Mesenchymal stem cell (in vitro differentiated cells and primary cell): ENCODE data around the gene CAMK2G.
A peak's percentile ranks its signal among the peaks of the same experiment; 100 is the strongest.

ENCODE experiments used
- DNase-seq: peaks from one replicate; pipeline ENCODE4 v3.0.0-alpha.2; 2013
- H2AFZ ChIP-seq: one replicate; pipeline ENCODE4 v1.6.1; 2013; ENCODE audit warnings: low read depth, mild to moderate bottlenecking, control low read depth, inconsistent platforms, low read length, moderate library complexity
- H2AK5ac ChIP-seq: 2 replicates; pipeline ENCODE4 v1.6.1; 2013; ENCODE audit warnings: low read length, moderate library complexity, mild to moderate bottlenecking, inconsistent platforms; ENCODE audit not compliant: severe bottlenecking
- H2BK120ac ChIP-seq: one replicate; pipeline ENCODE4 v1.6.1; 2013; ENCODE audit warnings: low read depth, mild to moderate bottlenecking, inconsistent platforms, low read length, moderate library complexity
- H2BK12ac ChIP-seq, 2 experiments: one replicate each; pipeline ENCODE4 v1.6.1; 2013; ENCODE audit warnings: inconsistent platforms in 2 of 2, low read length in 2 of 2, mild to moderate bottlenecking in 2 of 2, moderate library complexity in 2 of 2, control low read depth in 1 of 2
- H2BK15ac ChIP-seq: one replicate; pipeline ENCODE4 v1.6.1; 2013; ENCODE audit warnings: mild to moderate bottlenecking, low read depth, inconsistent platforms; ENCODE audit not compliant: poor library complexity, severe bottlenecking
- H2BK5ac ChIP-seq: 2 replicates; pipeline ENCODE4 v1.6.1; 2013; ENCODE audit warnings: low read depth, mild to moderate bottlenecking, low read length, control low read depth, inconsistent platforms; ENCODE audit not compliant: poor library complexity, severe bottlenecking
- H3K14ac ChIP-seq, 2 experiments: one replicate each; pipeline ENCODE4 v1.6.1; 2013; ENCODE audit warnings: inconsistent platforms in 2 of 2, low read length in 2 of 2, control low read depth in 1 of 2, mild to moderate bottlenecking in 1 of 2, moderate library complexity in 1 of 2
- H3K18ac ChIP-seq, 2 experiments: one replicate each; pipeline ENCODE4 v1.6.1; 2013; ENCODE audit warnings: inconsistent platforms in 2 of 2, low read length in 2 of 2, control low read depth in 1 of 2, low read depth in 1 of 2, mild to moderate bottlenecking in 1 of 2
- H3K23ac ChIP-seq, 2 experiments: one replicate each; pipeline ENCODE4 v1.6.1; 2013; ENCODE audit warnings: inconsistent platforms in 2 of 2, low read length in 2 of 2, mild to moderate bottlenecking in 2 of 2, moderate library complexity in 2 of 2, control low read depth in 1 of 2
- H3K27ac ChIP-seq: 2 replicates; pipeline ENCODE4 v1.5.1; 2013; ENCODE audit warnings: mild to moderate bottlenecking, moderate library complexity, low read length, control low read depth, inconsistent platforms; ENCODE audit not compliant: poor library complexity, severe bottlenecking
- H3K27me3 ChIP-seq, 2 experiments: 2 replicates each; pipeline versions ENCODE4 v1.6.1 to v1.7.0; 2013; ENCODE audit warnings: low read length in 2 of 2, mild to moderate bottlenecking in 2 of 2, moderate library complexity in 2 of 2, control low read depth in 1 of 2, inconsistent platforms in 1 of 2; ENCODE audit not compliant: control insufficient read depth in 1 of 2, insufficient read depth in 1 of 2
- H3K36me3 ChIP-seq, 2 experiments: 2 replicates each; pipeline versions ENCODE4 v1.6.1 to v1.7.0; 2013; ENCODE audit warnings: low read length in 2 of 2, control low read depth in 1 of 2, inconsistent platforms in 1 of 2, low read depth in 1 of 2, mild to moderate bottlenecking in 1 of 2; ENCODE audit not compliant: insufficient read depth in 2 of 2, control insufficient read depth in 1 of 2
- H3K4ac ChIP-seq, 2 experiments: one replicate each; pipeline ENCODE4 v1.6.1; 2013; ENCODE audit warnings: inconsistent platforms in 2 of 2, low read length in 2 of 2, mild to moderate bottlenecking in 2 of 2, moderate library complexity in 2 of 2, control low read depth in 1 of 2, low read depth in 1 of 2
- H3K4me1 ChIP-seq: 2 replicates; pipeline ENCODE4 v1.6.1; 2013; ENCODE audit warnings: low read depth, low read length, control low read depth; ENCODE audit not compliant: control insufficient read depth, insufficient read depth
- H3K4me2 ChIP-seq: 2 replicates; pipeline ENCODE4 v1.6.1; 2013; ENCODE audit warnings: low read length, mild to moderate bottlenecking, inconsistent platforms; ENCODE audit not compliant: poor library complexity, severe bottlenecking
- H3K4me3 ChIP-seq, 2 experiments: 2 replicates each; pipeline versions ENCODE4 v1.5.1 to v1.7.0; 2013; ENCODE audit warnings: low read length in 2 of 2, mild to moderate bottlenecking in 2 of 2, control low read depth in 1 of 2, low read depth in 1 of 2; ENCODE audit not compliant: insufficient read depth in 1 of 2
- H3K79me1 ChIP-seq: replicated peaks from 2 replicates; pipeline ENCODE4 v1.6.1; 2013; ENCODE audit warnings: mild to moderate bottlenecking, control low read depth, low read length, inconsistent platforms; ENCODE audit not compliant: poor library complexity, severe bottlenecking
- H3K9ac ChIP-seq: 2 replicates; pipeline ENCODE4 v1.7.0; 2013; ENCODE audit warnings: mild to moderate bottlenecking, low read length, moderate library complexity
- H3K9me3 ChIP-seq: 2 replicates; pipeline ENCODE4 v1.7.0; 2013; ENCODE audit warnings: mild to moderate bottlenecking, low read length; ENCODE audit not compliant: control insufficient read depth
- H4K8ac ChIP-seq: one replicate; pipeline ENCODE4 v1.6.1; 2013; ENCODE audit warnings: inconsistent platforms, mild to moderate bottlenecking, low read length, moderate library complexity
- H4K91ac ChIP-seq: one replicate; pipeline ENCODE4 v1.6.1; 2013; ENCODE audit warnings: mild to moderate bottlenecking, low read length, inconsistent platforms
- WGBS: methylation state at CpG from one replicate; pipeline ENCODE4 v1.1.7; 2013; ENCODE audit warnings: mixed read lengths; 5-methylcytosine and 5-hydroxymethylcytosine counted together

CAMK2G gene

GRCh38 chr10:73850863-73851461 is 23.4 kb downstream of the CAMK2G start:
- no peak overlapping the region for H2AFZ ChIP-seq
- no peak overlapping the region for H2BK120ac ChIP-seq
- no peak overlapping the region for H3K4ac ChIP-seq
- H3K18ac ChIP-seq: no peak overlapping the region
- H3K4me1 ChIP-seq: peaks cover 15% of the 10 kb centered on the region
- H2BK5ac ChIP-seq: no peak overlapping the region
- no peaks in the 10 kb centered on the region for H3K27me3 ChIP-seq
- H3K9ac ChIP-seq: peak overlapping the region; percentile 82
- H2BK12ac ChIP-seq: no peak overlapping the region
- DNase-seq: peak; percentile 59
- 56% methylated on average over 14 of the region's 15 CpGs for WGBS
- no peak overlapping the region for H4K8ac ChIP-seq
- H3K9me3 ChIP-seq: no peaks in the 10 kb centered on the region
- H2AK5ac ChIP-seq: no peak overlapping the region
- no peak overlapping the region for H3K4me2 ChIP-seq
- no peak overlapping the region for H3K14ac ChIP-seq
- H3K36me3 ChIP-seq: peaks cover 66 to 67% of the 10 kb centered on the region in 2 experiments
- peak overlapping the region in 1 of 2 experiments; percentile 36 for H3K4me3 ChIP-seq
- no peak overlapping the region for H3K23ac ChIP-seq
- H3K79me1 ChIP-seq: peaks cover 25% of the 10 kb centered on the region
- H2BK15ac ChIP-seq: peak overlapping the region; percentile 8
- peak overlapping the region; percentile 40 for H3K27ac ChIP-seq
- no peak overlapping the region for H4K91ac ChIP-seq

DNA sequence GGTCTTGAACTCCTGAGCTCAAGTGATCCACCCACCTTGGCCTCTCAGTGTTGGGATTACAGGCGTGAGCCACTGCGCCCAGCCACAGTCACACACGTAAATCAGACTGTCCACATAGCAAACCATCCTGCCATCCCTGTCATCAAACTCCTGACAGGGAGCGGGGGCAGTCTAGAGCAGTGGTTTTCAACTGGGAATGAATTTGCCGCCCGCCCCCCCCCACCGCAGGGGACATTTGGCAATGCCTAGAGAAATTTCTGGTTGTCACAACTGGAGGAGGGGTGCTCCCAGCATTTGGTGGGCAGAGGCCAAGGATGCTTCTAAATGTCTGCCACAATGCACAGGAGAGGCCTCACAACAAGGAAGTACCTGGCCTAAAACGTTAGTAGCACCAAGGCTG is 24.1 kb downstream of the CAMK2G start:
- Histone ChIP-seq H2BK15ac (no peak overlapping the region), H3K4ac (no peak overlapping the region), H3K14ac (no peak overlapping the region), H3K4me2 (no peak overlapping the region), H2BK120ac (no peak overlapping the region), H2BK5ac (no peak overlapping the region), H3K79me1 (peaks cover 22% of the 10 kb centered on the region), H3K9me3 (no peaks in the 10 kb centered on the region), H3K9ac (peak overlapping the region; percentile 82), H3K23ac (no peak overlapping the region), H2BK12ac (no peak overlapping the region), H4K8ac (no peak overlapping the region), H2AFZ (no peak overlapping the region), H3K27ac (no peak overlapping the region), H3K18ac (no peak overlapping the region), H3K4me1 (peaks cover 13% of the 10 kb centered on the region), H3K4me3 (peak overlapping the region in 1 of 2 experiments; percentile 32), H3K27me3 (no peaks in the 10 kb centered on the region), H4K91ac (no peak overlapping the region), H3K36me3 (peaks cover 61 to 68% of the 10 kb centered on the region in 2 experiments), H2AK5ac (no peak overlapping the region)
- DNase-seq: no peak
- 91% methylated on average over 8 of the region's 8 CpGs for WGBS

- H3K23ac ChIP-seq: no peak overlapping the region
- H2AK5ac ChIP-seq: no peak overlapping the region
- peaks cover 50 to 68% of the 10 kb centered on the region in 2 experiments for H3K36me3 ChIP-seq
- H3K27me3 ChIP-seq: no peaks in the 10 kb centered on the region
- no peak overlapping the region for H3K4ac ChIP-seq
- H2BK12ac ChIP-seq: no peak overlapping the region
- DNase-seq: peak; percentile 83
- no peak overlapping the region for H3K4me2 ChIP-seq
- H3K4me3 ChIP-seq: no peak overlapping the region
- H2AFZ ChIP-seq: no peak overlapping the region
- H4K8ac ChIP-seq: no peak overlapping the region
- 50% methylated on average over 17 of the region's 17 CpGs for WGBS
- H2BK15ac ChIP-seq: no peak overlapping the region
- H3K9me3 ChIP-seq: no peaks in the 10 kb centered on the region
- peak overlapping the region; percentile 43 for H3K9ac ChIP-seq
- H3K18ac ChIP-seq: no peak overlapping the region
- H2BK5ac ChIP-seq: no peak overlapping the region
- no peak overlapping the region for H3K27ac ChIP-seq
- H2BK120ac ChIP-seq: no peak overlapping the region
- H3K14ac ChIP-seq: no peak overlapping the region
- H3K4me1 ChIP-seq: peaks cover 13% of the 10 kb centered on the region
- H3K79me1 ChIP-seq: peaks cover 10% of the 10 kb centered on the region
- H4K91ac ChIP-seq: no peak overlapping the region
These were observed 25.4 kb downstream of the CAMK2G start for GRCh38 chr10:73848821-73849489.

DNA sequence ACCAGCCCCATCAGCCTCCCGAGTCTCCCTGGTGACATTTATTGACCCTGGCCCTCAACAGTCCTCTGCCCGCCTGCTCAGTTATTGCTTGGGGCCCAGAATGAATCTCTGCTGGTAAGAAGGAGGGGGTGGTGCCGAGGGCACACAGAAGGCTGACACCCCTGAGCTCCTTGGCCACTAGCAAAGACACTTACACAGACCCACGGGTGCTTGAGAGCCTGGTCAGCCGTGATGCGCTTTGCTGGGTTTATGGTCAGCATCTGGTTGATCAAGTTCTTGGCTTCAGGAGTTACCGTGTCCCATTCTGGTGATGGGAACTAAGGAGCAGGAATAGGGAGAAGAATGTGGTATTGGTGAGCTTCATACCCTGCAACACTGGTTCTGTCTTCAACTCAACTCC is 27.3 kb downstream of the CAMK2G start:
- WGBS: 95% methylated on average over 7 of the region's 7 CpGs
- Histone ChIP-seq H3K4me3 (no peak overlapping the region), H3K9me3 (no peaks in the 10 kb centered on the region), H3K4me2 (no peak overlapping the region), H3K9ac (no peak overlapping the region), H3K36me3 (peaks cover 50 to 65% of the 10 kb centered on the region in 2 experiments), H3K27me3 (no peaks in the 10 kb centered on the region), H3K4me1 (peaks cover 15% of the 10 kb centered on the region), H2AFZ (no peak overlapping the region), H2BK15ac (no peak overlapping the region), H3K18ac (no peak overlapping the region), H3K14ac (no peak overlapping the region), H2BK12ac (no peak overlapping the region), H4K8ac (no peak overlapping the region), H2BK5ac (no peak overlapping the region), H2AK5ac (no peak overlapping the region), H3K23ac (no peak overlapping the region), H3K4ac (no peak overlapping the region), H3K27ac (no peak overlapping the region), H2BK120ac (no peak overlapping the region), H4K91ac (no peak overlapping the region), H3K79me1 (peaks cover 7% of the 10 kb centered on the region)
- DNase-seq: no peak
